ENCODE measurements around the gene ORC5. TPM values are rescaled to one million over a fixed set of nuclear protein-coding genes. Genes with fewer than 3 reads are reported as not detected.

ORC5 gene
- total RNA-seq, 1 experiment from 2014 or later = 21.0 TPM

- TF ChIP-seq, protein P1, sequence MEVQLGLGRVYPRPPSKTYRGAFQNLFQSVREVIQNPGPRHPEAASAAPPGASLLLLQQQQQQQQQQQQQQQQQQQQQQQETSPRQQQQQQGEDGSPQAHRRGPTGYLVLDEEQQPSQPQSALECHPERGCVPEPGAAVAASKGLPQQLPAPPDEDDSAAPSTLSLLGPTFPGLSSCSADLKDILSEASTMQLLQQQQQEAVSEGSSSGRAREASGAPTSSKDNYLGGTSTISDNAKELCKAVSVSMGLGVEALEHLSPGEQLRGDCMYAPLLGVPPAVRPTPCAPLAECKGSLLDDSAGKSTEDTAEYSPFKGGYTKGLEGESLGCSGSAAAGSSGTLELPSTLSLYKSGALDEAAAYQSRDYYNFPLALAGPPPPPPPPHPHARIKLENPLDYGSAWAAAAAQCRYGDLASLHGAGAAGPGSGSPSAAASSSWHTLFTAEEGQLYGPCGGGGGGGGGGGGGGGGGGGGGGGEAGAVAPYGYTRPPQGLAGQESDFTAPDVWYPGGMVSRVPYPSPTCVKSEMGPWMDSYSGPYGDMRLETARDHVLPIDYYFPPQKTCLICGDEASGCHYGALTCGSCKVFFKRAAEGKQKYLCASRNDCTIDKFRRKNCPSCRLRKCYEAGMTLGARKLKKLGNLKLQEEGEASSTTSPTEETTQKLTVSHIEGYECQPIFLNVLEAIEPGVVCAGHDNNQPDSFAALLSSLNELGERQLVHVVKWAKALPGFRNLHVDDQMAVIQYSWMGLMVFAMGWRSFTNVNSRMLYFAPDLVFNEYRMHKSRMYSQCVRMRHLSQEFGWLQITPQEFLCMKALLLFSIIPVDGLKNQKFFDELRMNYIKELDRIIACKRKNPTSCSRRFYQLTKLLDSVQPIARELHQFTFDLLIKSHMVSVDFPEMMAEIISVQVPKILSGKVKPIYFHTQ (CRISPR knock-in tag; IDR thresholded peaks at IDR 0.05) = no peak
- TF ChIP-seq CREM (CRISPR knock-in tag; IDR thresholded peaks at IDR 0.05) = no peak
These were observed 1.2 kb upstream of the ORC5 start (continued) for GRCh38 chr7:104209063-104209462.

GRCh38 chr7:104208421-104208780 lies 588 bp upstream of the ORC5 start:
- DNase-seq (ENCODE audit: low spot score) (no peak), ATAC-seq (no peak)
- H3K27ac Mint-ChIP-seq = 0 out of 2 replicates have a peak overlapping the region, but pooled peaks have one; percentile 47
- peaks cover 16% of the 10 kb centered on the region for H3K4me1 Mint-ChIP-seq
- H3K4me3 Mint-ChIP-seq = peak overlapping the region; percentile 93
- H3K27me3 Mint-ChIP-seq (ENCODE audit: low read depth) = peaks cover 34% of the 10 kb centered on the region
- ChIA-PET POLR2A (no interaction called here), CTCF (interaction anchor here (1.3 kb wide), 1 partner anchor 23 kb away, joined by 13 read pairs; no protein-coding TSS in a partner anchor)
- H3K9me3 Mint-ChIP-seq = peaks cover 41% of the 10 kb centered on the region
- H3K36me3 Mint-ChIP-seq = peaks cover 17% of the 10 kb centered on the region
- TF ChIP-seq, protein P2, sequence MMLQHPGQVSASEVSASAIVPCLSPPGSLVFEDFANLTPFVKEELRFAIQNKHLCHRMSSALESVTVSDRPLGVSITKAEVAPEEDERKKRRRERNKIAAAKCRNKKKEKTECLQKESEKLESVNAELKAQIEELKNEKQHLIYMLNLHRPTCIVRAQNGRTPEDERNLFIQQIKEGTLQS (CRISPR knock-in tag; conservative IDR thresholded peaks at IDR 0.05) = no peak
- TF ChIP-seq ZBTB21 (CRISPR knock-in tag; IDR thresholded peaks at IDR 0.05; ENCODE audit: borderline replicate concordance) (no peak), MYBL2 (CRISPR knock-in tag; IDR thresholded peaks at IDR 0.05) (no peak), GRHL2 (CRISPR knock-in tag; IDR thresholded peaks at IDR 0.05; ENCODE audit: insufficient replicate concordance, severe bottlenecking) (no peak), ERG (CRISPR knock-in tag; IDR thresholded peaks at IDR 0.05) (no peak), ZNF423 (CRISPR knock-in tag; IDR thresholded peaks at IDR 0.05) (no peak)
- TF ChIP-seq, protein P3, sequence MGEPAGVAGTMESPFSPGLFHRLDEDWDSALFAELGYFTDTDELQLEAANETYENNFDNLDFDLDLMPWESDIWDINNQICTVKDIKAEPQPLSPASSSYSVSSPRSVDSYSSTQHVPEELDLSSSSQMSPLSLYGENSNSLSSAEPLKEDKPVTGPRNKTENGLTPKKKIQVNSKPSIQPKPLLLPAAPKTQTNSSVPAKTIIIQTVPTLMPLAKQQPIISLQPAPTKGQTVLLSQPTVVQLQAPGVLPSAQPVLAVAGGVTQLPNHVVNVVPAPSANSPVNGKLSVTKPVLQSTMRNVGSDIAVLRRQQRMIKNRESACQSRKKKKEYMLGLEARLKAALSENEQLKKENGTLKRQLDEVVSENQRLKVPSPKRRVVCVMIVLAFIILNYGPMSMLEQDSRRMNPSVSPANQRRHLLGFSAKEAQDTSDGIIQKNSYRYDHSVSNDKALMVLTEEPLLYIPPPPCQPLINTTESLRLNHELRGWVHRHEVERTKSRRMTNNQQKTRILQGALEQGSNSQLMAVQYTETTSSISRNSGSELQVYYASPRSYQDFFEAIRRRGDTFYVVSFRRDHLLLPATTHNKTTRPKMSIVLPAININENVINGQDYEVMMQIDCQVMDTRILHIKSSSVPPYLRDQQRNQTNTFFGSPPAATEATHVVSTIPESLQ (CRISPR knock-in tag; IDR thresholded peaks at IDR 0.05) = no peak
- TF ChIP-seq, protein P4, sequence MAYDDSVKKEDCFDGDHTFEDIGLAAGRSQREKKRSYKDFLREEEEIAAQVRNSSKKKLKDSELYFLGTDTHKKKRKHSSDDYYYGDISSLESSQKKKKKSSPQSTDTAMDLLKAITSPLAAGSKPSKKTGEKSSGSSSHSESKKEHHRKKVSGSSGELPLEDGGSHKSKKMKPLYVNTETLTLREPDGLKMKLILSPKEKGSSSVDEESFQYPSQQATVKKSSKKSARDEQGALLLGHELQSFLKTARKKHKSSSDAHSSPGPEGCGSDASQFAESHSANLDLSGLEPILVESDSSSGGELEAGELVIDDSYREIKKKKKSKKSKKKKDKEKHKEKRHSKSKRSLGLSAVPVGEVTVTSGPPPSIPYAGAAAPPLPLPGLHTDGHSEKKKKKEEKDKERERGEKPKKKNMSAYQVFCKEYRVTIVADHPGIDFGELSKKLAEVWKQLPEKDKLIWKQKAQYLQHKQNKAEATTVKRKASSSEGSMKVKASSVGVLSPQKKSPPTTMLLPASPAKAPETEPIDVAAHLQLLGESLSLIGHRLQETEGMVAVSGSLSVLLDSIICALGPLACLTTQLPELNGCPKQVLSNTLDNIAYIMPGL (CRISPR knock-in tag; IDR thresholded peaks at IDR 0.05) = no peak

GRCh38 chr7:104207348-104207730 lies 474 bp downstream of the ORC5 start:
- no peak for DNase-seq (ENCODE audit: low spot score)
- POLR2A ChIA-PET = no interaction called here
- H3K4me3 Mint-ChIP-seq = peak overlapping the region; percentile 93
- TF ChIP-seq, protein P3 (CRISPR knock-in tag; IDR thresholded peaks at IDR 0.05) = no peak
- TF ChIP-seq RORB (CRISPR knock-in tag; IDR thresholded peaks at IDR 0.05) (no peak), E2F5 (CRISPR knock-in tag; IDR thresholded peaks at IDR 0.05) (no peak), ZMAT4 (CRISPR knock-in tag; IDR thresholded peaks at IDR 0.05) (no peak), ZNF396 (CRISPR knock-in tag; IDR thresholded peaks at IDR 0.05; ENCODE audit: borderline replicate concordance) (no peak), JAZF1 (CRISPR knock-in tag; IDR thresholded peaks at IDR 0.05) (no peak), ZNF121 (CRISPR knock-in tag; IDR thresholded peaks at IDR 0.05) (no peak)
- TF ChIP-seq, protein P1 (CRISPR knock-in tag; IDR thresholded peaks at IDR 0.05) = no peak
- TF ChIP-seq, protein P5, sequence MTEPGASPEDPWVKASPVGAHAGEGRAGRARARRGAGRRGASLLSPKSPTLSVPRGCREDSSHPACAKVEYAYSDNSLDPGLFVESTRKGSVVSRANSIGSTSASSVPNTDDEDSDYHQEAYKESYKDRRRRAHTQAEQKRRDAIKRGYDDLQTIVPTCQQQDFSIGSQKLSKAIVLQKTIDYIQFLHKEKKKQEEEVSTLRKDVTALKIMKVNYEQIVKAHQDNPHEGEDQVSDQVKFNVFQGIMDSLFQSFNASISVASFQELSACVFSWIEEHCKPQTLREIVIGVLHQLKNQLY (CRISPR knock-in tag; IDR thresholded peaks at IDR 0.05) = no peak

More at GRCh38 chr7:104207348-104207730, 474 bp downstream of the ORC5 start:
- H3K27me3 Mint-ChIP-seq (ENCODE audit: low read depth) = peaks cover 26% of the 10 kb centered on the region
- H3K36me3 Mint-ChIP-seq = peaks cover 25% of the 10 kb centered on the region
- CTCF ChIA-PET = no interaction called here
- ATAC-seq = peak; percentile 25
- peaks cover 34% of the 10 kb centered on the region for H3K9me3 Mint-ChIP-seq
- peaks cover 16% of the 10 kb centered on the region for H3K4me1 Mint-ChIP-seq
- H3K27ac Mint-ChIP-seq = peak overlapping the region; percentile 82

Measured in WTC11 (cell line).